NCI-H524 treated with DMSO at 0.1 percent for 48 hours (cell line): ENCODE measurements around the gene CCDC27.
"Not testable (repeated sequence)": the region's sequence is repeated elsewhere in the genome, so short reads cannot be mapped to it uniquely, and the experiment has no call there.

Experiments
- DNase-seq: peaks from one replicate; lab custom pipeline; 2025; lab: John Stamatoyannopoulos, UW

Gene CCDC27

GRCh38 chr1:3718764-3719163, 33.5 kb upstream of the CCDC27 start:
- DNase-seq, result no peak

- DNase-seq, result no peak
Observed at GRCh38 chr1:3721955-3722465, 30.2 kb upstream of the CCDC27 start.

GRCh38 chr1:3722846-3723245, 29.4 kb upstream of the CCDC27 start:
- DNase-seq, result no peak

GRCh38 chr1:3724416-3725030, 27.7 kb upstream of the CCDC27 start:
- DNase-seq, result not testable (repeated sequence)

- no peak for DNase-seq
Observed at GRCh38 chr1:3725366-3725765, 26.9 kb upstream of the CCDC27 start.

GRCh38 chr1:3727042-3727824, 25.0 kb upstream of the CCDC27 start:
- no peak for DNase-seq

GRCh38 chr1:3727825-3728776, 24.1 kb upstream of the CCDC27 start:
- DNase-seq, result no peak

- DNase-seq, result no peak
Observed at GRCh38 chr1:3729594-3730542, 22.4 kb upstream of the CCDC27 start.

GRCh38 chr1:3730543-3731247, 21.6 kb upstream of the CCDC27 start:
- no peak for DNase-seq

- DNase-seq, result no peak
Observed at GRCh38 chr1:3731583-3732433, 20.4 kb upstream of the CCDC27 start.

- no peak for DNase-seq
Observed at GRCh38 chr1:3732434-3733093, 19.7 kb upstream of the CCDC27 start.

- DNase-seq, result no peak
Observed at GRCh38 chr1:3733094-3733882, 19.0 kb upstream of the CCDC27 start.

- DNase-seq, result no peak
Observed at GRCh38 chr1:3733883-3734589, 18.2 kb upstream of the CCDC27 start.

GRCh38 chr1:3734602-3735001, 17.6 kb upstream of the CCDC27 start:
- DNase-seq, result no peak

- no peak for DNase-seq
Observed at GRCh38 chr1:3735027-3735681, 17.1 kb upstream of the CCDC27 start.

GRCh38 chr1:3735688-3736087, 16.6 kb upstream of the CCDC27 start:
- no peak for DNase-seq

GRCh38 chr1:3736131-3736561, 16.1 kb upstream of the CCDC27 start:
- DNase-seq, result no peak
